GM18867 (cell line): ENCODE results near the gene PMS2.
"Not testable (repeated sequence)": the region's sequence is repeated elsewhere in the genome, so short reads cannot be mapped to it uniquely, and the experiment has no call there.

Experiments
- ATAC-seq: cut with Tn5 transposase; IDR thresholded peaks from one replicate; pipeline ENCODE4 v1.9.1; 2021; ENCODE audit warnings: mild to moderate bottlenecking, moderate library complexity; ENCODE audit not compliant: unreplicated experiment

The PMS2 gene

DNA sequence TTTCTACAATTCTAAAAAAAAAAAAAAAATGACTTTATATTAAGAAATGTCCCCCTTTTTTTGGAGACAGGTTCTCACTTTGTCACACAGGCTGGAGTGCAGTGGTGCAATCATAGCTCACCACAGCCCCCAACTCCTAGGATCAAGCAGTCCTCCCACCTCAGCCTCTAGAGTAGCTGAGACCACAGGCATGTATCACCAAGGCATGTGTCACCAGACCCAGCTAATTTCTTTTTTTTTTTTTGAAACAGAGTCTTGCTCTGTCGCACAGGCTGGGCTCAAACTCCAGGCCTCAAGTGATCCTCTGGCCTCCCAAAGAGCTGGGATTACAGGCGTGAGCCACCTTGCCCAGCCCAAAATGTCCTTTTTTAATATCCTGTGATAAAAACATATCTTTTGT, 84.7 kb downstream of the PMS2 start:
- ATAC-seq: not testable (repeated sequence)
